PC-3 (cell line): ENCODE measurements around the gene ACLY. TPM values are rescaled to one million over a fixed set of nuclear protein-coding genes. Genes with fewer than 3 reads are reported as not detected.

ENCODE experiments used
- ATAC-seq: fragments of 200-7000 bp; cut with Tn5 transposase; 2 replicates; pipeline ENCODE4 v1.9.1; 2020; ENCODE audit warnings: mild to moderate bottlenecking, moderate library complexity
- BruUV-seq: library from RNA; stranded (reverse); fragments of 400-500 nt; replicated peaks from 2 replicates; lab custom pipeline; 2021; lab: Mats Ljungman, UMichigan
- CTCF ChIA-PET: fragments of 300-600 bp; sonication (Branson Sonifier 250); formaldehyde crosslinking; loops from one replicate; lab custom pipeline; 2022; ENCODE audit warnings: antibody characterized with exemption; lab: Charles Lee
- POLR2A ChIA-PET: fragments of 300-600 bp; sonication (Branson Sonifier 250); formaldehyde crosslinking; loops from one replicate; lab custom pipeline; 2022; ENCODE audit warnings: antibody characterized with exemption; ENCODE audit not compliant: unreplicated experiment; lab: Charles Lee
- DNase-seq: peaks from one replicate; pipeline ENCODE4 v3.0.0-alpha.2; 2015
- H2AFZ ChIP-seq: fragments of 300-600 bp; sonication (generic); 2 replicates; pipeline ENCODE4 v1.6.0; 2016; ENCODE audit warnings: antibody characterized with exemption, low read length
- H3F3A ChIP-seq: fragments of 300-600 bp; sonication (generic); one replicate; pipeline ENCODE4 v1.6.0; 2017; ENCODE audit warnings: antibody characterized with exemption, low read length, control low read depth, mild to moderate bottlenecking; ENCODE audit not compliant: unreplicated experiment
- H3K27ac ChIP-seq: fragments of 300-600 bp; sonication (generic); 2 replicates; pipeline ENCODE4 v1.5.1; 2016; ENCODE audit warnings: mild to moderate bottlenecking, low read length
- H3K27me3 ChIP-seq: fragments of 300-600 bp; sonication (generic); 2 replicates; pipeline ENCODE4 v1.6.1; 2016; ENCODE audit warnings: low read length, mixed read lengths
- H3K36me3 ChIP-seq: fragments of 300-600 bp; sonication (generic); 2 replicates; pipeline ENCODE4 v1.6.1; 2016; ENCODE audit warnings: low read depth, mixed run types, low read length, mixed read lengths
- H3K4me1 ChIP-seq: fragments of 300-600 bp; sonication (generic); 2 replicates; pipeline ENCODE4 v1.5.1; 2016; ENCODE audit warnings: low read length; ENCODE audit not compliant: insufficient read depth
- H3K4me2 ChIP-seq: fragments of 300-600 bp; sonication (generic); 2 replicates; pipeline ENCODE4 v1.6.0; 2016; ENCODE audit warnings: low read length
- H3K4me3 ChIP-seq: fragments of 300-600 bp; sonication (generic); 2 replicates; pipeline ENCODE4 v1.5.1; 2016; ENCODE audit warnings: mild to moderate bottlenecking, low read length, mixed read lengths
- H3K79me2 ChIP-seq: fragments of 300-600 bp; sonication (generic); 2 replicates; pipeline ENCODE4 v1.6.1; 2017; ENCODE audit warnings: low read length, mixed read lengths
- H3K9ac ChIP-seq: fragments of 300-600 bp; sonication (generic); 2 replicates; pipeline ENCODE4 v1.6.0; 2016; ENCODE audit warnings: mild to moderate bottlenecking, low read length
- H3K9me2 ChIP-seq: fragments of 300-600 bp; sonication (generic); replicated peaks from 2 replicates; pipeline ENCODE4 v1.6.1; 2016; ENCODE audit warnings: mixed run types, low read length, mixed read lengths
- H3K9me3 ChIP-seq: fragments of 300-600 bp; sonication (generic); 2 replicates; pipeline ENCODE4 v1.6.1; 2016; ENCODE audit warnings: low read length, mixed read lengths
- H4K20me1 ChIP-seq: fragments of 300-600 bp; sonication (generic); 2 replicates; pipeline ENCODE4 v1.6.1; 2016; ENCODE audit warnings: low read length, mixed read lengths
- EZH2 ChIP-seq: fragments of 300-600 bp; sonication (generic); IDR thresholded peaks from one replicate; pipeline ENCODE4 v1.6.1; 2017; ENCODE audit warnings: antibody characterized with exemption, mild to moderate bottlenecking, low read length; ENCODE audit not compliant: unreplicated experiment
- EZH2phosphoT487 ChIP-seq: fragments of 300-600 bp; sonication (generic); IDR thresholded peaks from 2 replicates; pipeline ENCODE4 v1.6.1; 2018; ENCODE audit warnings: mild to moderate bottlenecking, antibody characterized with exemption, low read length, borderline replicate concordance
- intact Hi-C: fragments of 100-400 bp; cut with micrococcal nuclease; formaldehyde crosslinking; loops from 2 replicates; pipeline ENCODE4 v1.9.0; 2023
- total RNA-seq: library from RNA; depleted of rRNA; stranded (reverse); fragments of >200 nt; gene quantifications from 2 replicates; pipeline ENCODE4 v1.2.3, GENCODE V29; 2014; rRNA removed
- TF ChIP-seq, protein P1 (sequence below): fragments of 300-600 bp; sonication (generic); conservative IDR thresholded peaks from 2 replicates; pipeline ENCODE4 v1.5.1; 2017; ENCODE audit warnings: antibody characterized with exemption, low read depth, mild to moderate bottlenecking, low read length

Gene ACLY
- total RNA-seq, 1 experiment from 2014 or later: 114 TPM

DNA sequence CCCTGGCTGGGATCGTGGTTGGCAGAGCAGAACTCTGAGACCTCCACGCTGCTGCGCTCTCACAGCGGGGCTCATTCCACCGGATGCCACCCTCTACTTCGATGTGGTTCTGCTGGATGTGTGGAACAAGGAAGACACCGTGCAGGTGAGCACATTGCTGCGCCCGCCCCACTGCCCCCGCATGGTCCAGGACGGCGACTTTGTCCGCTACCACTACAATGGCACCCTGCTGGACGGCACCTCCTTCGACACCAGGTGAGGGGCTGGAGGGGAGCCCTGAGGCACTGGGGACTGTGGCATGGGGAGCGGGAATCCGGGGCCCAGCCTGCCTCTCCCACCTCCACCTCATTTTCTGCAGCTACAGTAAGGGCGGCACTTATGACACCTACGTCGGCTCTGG lies 100.7 kb downstream of the ACLY start:
- no peak for DNase-seq
- Histone ChIP-seq H4K20me1 (no peaks in the 10 kb centered on the region), H2AFZ (no peak overlapping the region), H3K36me3 (no peaks in the 10 kb centered on the region), H3K4me1 (peaks cover 13% of the 10 kb centered on the region), H3K4me3 (no peak overlapping the region), H3K79me2 (peaks cover 16% of the 10 kb centered on the region), H3K9me2 (no peaks in the 10 kb centered on the region), H3F3A (no peaks in the 10 kb centered on the region), H3K9me3 (no peaks in the 10 kb centered on the region), H3K27me3 (no peaks in the 10 kb centered on the region), H3K4me2 (no peak overlapping the region), H3K9ac (no peak overlapping the region), H3K27ac (no peak overlapping the region)
- TF ChIP-seq EZH2phosphoT487 (no peak), EZH2 (no peak)
- TF ChIP-seq, protein P1, sequence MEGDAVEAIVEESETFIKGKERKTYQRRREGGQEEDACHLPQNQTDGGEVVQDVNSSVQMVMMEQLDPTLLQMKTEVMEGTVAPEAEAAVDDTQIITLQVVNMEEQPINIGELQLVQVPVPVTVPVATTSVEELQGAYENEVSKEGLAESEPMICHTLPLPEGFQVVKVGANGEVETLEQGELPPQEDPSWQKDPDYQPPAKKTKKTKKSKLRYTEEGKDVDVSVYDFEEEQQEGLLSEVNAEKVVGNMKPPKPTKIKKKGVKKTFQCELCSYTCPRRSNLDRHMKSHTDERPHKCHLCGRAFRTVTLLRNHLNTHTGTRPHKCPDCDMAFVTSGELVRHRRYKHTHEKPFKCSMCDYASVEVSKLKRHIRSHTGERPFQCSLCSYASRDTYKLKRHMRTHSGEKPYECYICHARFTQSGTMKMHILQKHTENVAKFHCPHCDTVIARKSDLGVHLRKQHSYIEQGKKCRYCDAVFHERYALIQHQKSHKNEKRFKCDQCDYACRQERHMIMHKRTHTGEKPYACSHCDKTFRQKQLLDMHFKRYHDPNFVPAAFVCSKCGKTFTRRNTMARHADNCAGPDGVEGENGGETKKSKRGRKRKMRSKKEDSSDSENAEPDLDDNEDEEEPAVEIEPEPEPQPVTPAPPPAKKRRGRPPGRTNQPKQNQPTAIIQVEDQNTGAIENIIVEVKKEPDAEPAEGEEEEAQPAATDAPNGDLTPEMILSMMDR: no peak
- BruUV-seq: no TSS peak
- no peak for ATAC-seq
- intact Hi-C loops: no loop called here
- ChIA-PET CTCF (no interaction called here), POLR2A (no interaction called here)

Other genes with a start within 250 kb of the ACLY start
- gene EIF1, start 230.1 kb downstream of the ACLY start, total RNA-seq: 88.7 and 95.9 TPM in 2 replicates
- gene GAST, start 206.6 kb downstream of the ACLY start, total RNA-seq: not detected in 2 replicates
- 1.2 and 1.4 TPM in 2 replicates for gene HAP1, start 184.3 kb downstream of the ACLY start, total RNA-seq
- 132 and 168 TPM in 2 replicates for gene JUP, start 132.2 kb downstream of the ACLY start, total RNA-seq
- gene P3H4, start 107.0 kb downstream of the ACLY start, total RNA-seq: 29.6 and 35.1 TPM in 2 replicates
- gene FKBP10, start 105.9 kb downstream of the ACLY start, total RNA-seq: 63.4 and 69.8 TPM in 2 replicates
- 78.8 and 79.2 TPM in 2 replicates for gene NT5C3B, start 82.7 kb downstream of the ACLY start, total RNA-seq
- not detected in 2 replicates for gene KLHL10, start 81.1 kb downstream of the ACLY start, total RNA-seq
- 16.5 and 19.9 TPM in 2 replicates for gene KLHL11, start 53.5 kb downstream of the ACLY start, total RNA-seq
- gene ODAD4, start 11.7 kb upstream of the ACLY start, total RNA-seq: 0.15 and 0.98 TPM in 2 replicates
- gene CNP, start 47.8 kb upstream of the ACLY start, total RNA-seq: 75.4 and 91.6 TPM in 2 replicates
- 60.1 and 76.3 TPM in 2 replicates for gene DNAJC7, start 98.5 kb upstream of the ACLY start, total RNA-seq
- 39.4 and 46.6 TPM in 2 replicates for gene NKIRAS2, start 101.1 kb upstream of the ACLY start, total RNA-seq
- gene C17orf113, start 131.7 kb upstream of the ACLY start, total RNA-seq: 0.62 and 1.8 TPM in 2 replicates
- 0.04 and 0.17 TPM in 2 replicates for gene ZNF385C, start 179.5 kb upstream of the ACLY start, total RNA-seq
- not detected in 2 replicates for gene DHX58, start 193.8 kb upstream of the ACLY start, total RNA-seq
- not detected in 2 replicates for gene KAT2A, start 202.4 kb upstream of the ACLY start, total RNA-seq
- gene HSPB9, start 203.9 kb upstream of the ACLY start, total RNA-seq: not detected in 2 replicates
- not detected in 2 replicates for gene RAB5C, start 236.0 kb upstream of the ACLY start, total RNA-seq